Endothelial cell of umbilical vein (primary cell): Measurements from ENCODE around the gene MED27.

Experiments
- POLR2A ChIP-seq: IDR thresholded peaks from 2 replicates; pipeline ENCODE4 v1.6.1; 2012; ENCODE audit warnings: low read depth, mild to moderate bottlenecking, control low read depth, low read length
- TF ChIP-seq, protein P1 (sequence below), 2 donors: IDR thresholded peaks; 1 replicate in 1 of 2; 2 replicates in 1 of 2; pipeline ENCODE4 v1.5.1; 2011; ENCODE audit warnings: low read length in 2 of 2, mild to moderate bottlenecking in 2 of 2, moderate library complexity in 2 of 2, control low read depth in 1 of 2, inconsistent platforms in 1 of 2, low read depth in 1 of 2; ENCODE audit not compliant: insufficient read depth in 1 of 2; ENCODE audit errors: extremely low read depth in 1 of 2

DNA sequence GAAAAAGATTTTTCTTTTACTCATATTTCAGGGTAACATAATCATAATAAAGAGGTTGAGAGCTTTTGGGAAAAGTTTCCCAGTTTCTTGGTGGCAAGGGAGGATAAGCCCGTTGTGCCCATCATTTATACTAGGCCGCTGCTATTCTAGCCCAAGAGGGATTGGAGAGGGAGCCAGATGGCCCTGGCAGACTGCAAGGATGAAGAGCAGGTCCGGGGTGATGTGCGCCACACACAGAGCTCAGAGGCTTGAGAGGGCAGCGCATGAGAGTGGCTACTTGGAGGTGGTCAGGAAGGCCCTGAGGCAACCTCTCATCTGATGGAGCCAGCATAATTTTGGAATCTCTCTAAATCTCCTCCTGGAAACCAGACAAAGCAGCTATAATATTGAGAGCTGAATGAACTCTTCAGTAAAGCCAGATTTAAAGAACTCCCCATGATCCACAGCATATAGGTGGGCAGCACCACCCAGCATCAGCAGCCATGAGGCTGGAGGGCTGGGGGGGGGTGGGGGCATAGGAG lies 110.1 kb downstream of the MED27 start:
- TF ChIP-seq, protein P1, sequence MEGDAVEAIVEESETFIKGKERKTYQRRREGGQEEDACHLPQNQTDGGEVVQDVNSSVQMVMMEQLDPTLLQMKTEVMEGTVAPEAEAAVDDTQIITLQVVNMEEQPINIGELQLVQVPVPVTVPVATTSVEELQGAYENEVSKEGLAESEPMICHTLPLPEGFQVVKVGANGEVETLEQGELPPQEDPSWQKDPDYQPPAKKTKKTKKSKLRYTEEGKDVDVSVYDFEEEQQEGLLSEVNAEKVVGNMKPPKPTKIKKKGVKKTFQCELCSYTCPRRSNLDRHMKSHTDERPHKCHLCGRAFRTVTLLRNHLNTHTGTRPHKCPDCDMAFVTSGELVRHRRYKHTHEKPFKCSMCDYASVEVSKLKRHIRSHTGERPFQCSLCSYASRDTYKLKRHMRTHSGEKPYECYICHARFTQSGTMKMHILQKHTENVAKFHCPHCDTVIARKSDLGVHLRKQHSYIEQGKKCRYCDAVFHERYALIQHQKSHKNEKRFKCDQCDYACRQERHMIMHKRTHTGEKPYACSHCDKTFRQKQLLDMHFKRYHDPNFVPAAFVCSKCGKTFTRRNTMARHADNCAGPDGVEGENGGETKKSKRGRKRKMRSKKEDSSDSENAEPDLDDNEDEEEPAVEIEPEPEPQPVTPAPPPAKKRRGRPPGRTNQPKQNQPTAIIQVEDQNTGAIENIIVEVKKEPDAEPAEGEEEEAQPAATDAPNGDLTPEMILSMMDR (IDR thresholded peaks at IDR 0.05; ENCODE audit: extremely low read depth in 1 of 2, insufficient read depth in 1 of 2, low read depth in 1 of 2, low read length in 2 of 2) = no peak
- TF ChIP-seq POLR2A = no peak
